Measurements from ENCODE around the gene SPARCL1.

Gene SPARCL1

DNA sequence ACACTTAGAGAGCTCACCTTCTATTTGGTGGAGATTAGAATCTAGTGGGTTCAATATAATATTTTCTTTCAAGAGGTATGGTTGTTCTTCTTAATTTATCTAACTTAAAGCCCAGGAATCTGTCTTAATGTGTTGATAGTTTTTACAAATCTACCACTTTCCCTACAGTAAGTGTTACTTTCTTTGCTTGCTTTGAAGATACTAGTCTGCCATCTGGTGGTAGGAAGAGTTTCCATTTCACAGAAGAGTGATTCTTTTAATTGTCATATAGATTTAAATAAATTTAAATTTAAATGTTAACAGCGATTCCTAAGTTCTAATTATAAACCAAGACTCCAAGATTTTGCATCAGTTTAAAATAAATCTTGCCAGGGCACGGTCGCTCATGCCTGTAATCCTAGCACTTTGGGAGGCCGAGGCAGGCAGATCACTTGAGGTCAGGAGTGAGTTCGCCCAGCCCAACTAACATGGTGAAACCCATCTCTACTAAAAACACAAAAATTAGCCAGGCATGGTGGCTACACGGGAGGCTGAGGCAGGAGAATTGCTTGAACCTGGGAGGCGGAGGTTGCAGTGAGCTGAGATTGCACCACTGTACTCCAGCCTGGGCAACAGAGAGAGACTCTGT, 63.3 kb downstream of the SPARCL1 start:
- Histone ChIP-seq H3K27me3 (ENCODE audit: insufficient read depth, poor library complexity, severe bottlenecking) (no peaks in the 10 kb centered on the region), H3K4me3 (replicated peaks; ENCODE audit: insufficient read depth, low read length) (no peak overlapping the region), H3K27ac (replicated peaks) (no peak overlapping the region)
- peak in 1 of 2 experiments; percentile 23 for DNase-seq (ENCODE audit: low read depth in 1 of 2, low spot score in 1 of 2)
- no peak for TF ChIP-seq POLR2AphosphoS5 (IDR thresholded peaks at IDR 0.05; ENCODE audit: low read depth)
- no peak for TF ChIP-seq SPI1 (IDR thresholded peaks at IDR 0.05; ENCODE audit: borderline replicate concordance, low read depth)
- TF ChIP-seq, protein P1, sequence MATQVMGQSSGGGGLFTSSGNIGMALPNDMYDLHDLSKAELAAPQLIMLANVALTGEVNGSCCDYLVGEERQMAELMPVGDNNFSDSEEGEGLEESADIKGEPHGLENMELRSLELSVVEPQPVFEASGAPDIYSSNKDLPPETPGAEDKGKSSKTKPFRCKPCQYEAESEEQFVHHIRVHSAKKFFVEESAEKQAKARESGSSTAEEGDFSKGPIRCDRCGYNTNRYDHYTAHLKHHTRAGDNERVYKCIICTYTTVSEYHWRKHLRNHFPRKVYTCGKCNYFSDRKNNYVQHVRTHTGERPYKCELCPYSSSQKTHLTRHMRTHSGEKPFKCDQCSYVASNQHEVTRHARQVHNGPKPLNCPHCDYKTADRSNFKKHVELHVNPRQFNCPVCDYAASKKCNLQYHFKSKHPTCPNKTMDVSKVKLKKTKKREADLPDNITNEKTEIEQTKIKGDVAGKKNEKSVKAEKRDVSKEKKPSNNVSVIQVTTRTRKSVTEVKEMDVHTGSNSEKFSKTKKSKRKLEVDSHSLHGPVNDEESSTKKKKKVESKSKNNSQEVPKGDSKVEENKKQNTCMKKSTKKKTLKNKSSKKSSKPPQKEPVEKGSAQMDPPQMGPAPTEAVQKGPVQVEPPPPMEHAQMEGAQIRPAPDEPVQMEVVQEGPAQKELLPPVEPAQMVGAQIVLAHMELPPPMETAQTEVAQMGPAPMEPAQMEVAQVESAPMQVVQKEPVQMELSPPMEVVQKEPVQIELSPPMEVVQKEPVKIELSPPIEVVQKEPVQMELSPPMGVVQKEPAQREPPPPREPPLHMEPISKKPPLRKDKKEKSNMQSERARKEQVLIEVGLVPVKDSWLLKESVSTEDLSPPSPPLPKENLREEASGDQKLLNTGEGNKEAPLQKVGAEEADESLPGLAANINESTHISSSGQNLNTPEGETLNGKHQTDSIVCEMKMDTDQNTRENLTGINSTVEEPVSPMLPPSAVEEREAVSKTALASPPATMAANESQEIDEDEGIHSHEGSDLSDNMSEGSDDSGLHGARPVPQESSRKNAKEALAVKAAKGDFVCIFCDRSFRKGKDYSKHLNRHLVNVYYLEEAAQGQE (IDR thresholded peaks at IDR 0.05; ENCODE audit: insufficient replicate concordance, low read depth) = no peak
- TF ChIP-seq GABPA (IDR thresholded peaks at IDR 0.05; ENCODE audit: low read depth) = no peak
- TF ChIP-seq, protein P2, sequence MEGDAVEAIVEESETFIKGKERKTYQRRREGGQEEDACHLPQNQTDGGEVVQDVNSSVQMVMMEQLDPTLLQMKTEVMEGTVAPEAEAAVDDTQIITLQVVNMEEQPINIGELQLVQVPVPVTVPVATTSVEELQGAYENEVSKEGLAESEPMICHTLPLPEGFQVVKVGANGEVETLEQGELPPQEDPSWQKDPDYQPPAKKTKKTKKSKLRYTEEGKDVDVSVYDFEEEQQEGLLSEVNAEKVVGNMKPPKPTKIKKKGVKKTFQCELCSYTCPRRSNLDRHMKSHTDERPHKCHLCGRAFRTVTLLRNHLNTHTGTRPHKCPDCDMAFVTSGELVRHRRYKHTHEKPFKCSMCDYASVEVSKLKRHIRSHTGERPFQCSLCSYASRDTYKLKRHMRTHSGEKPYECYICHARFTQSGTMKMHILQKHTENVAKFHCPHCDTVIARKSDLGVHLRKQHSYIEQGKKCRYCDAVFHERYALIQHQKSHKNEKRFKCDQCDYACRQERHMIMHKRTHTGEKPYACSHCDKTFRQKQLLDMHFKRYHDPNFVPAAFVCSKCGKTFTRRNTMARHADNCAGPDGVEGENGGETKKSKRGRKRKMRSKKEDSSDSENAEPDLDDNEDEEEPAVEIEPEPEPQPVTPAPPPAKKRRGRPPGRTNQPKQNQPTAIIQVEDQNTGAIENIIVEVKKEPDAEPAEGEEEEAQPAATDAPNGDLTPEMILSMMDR (IDR thresholded peaks at IDR 0.05; ENCODE audit: insufficient read depth, low read length) = peak; percentile 2

DNA sequence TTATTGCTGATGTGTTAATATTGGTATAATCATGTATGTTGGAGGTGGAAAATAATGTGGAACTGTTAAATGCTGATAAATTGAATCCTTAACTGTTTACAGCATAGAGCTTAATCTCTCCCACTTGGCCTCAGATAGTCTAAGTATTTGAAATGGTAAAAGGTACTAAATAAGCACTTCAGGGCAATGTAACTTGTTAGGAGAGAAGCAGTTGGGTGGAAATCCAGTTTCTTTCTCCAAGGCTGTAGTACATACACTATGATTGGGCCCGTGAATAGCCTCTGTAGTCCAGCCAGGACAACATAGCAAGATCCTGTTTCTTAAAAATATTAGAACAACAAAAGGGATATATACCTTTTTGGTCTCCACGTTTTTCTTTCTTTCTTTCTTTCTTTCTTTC, 67.1 kb downstream of the SPARCL1 start:
- H3K27me3 ChIP-seq (ENCODE audit: insufficient read depth, poor library complexity, severe bottlenecking) = no peaks in the 10 kb centered on the region
- no peak overlapping the region for H3K27ac ChIP-seq (replicated peaks)
- no peak for TF ChIP-seq POLR2AphosphoS5 (IDR thresholded peaks at IDR 0.05; ENCODE audit: low read depth)
- TF ChIP-seq, protein P1 (IDR thresholded peaks at IDR 0.05; ENCODE audit: insufficient replicate concordance, low read depth) = no peak
- no peak overlapping the region for H3K4me3 ChIP-seq (replicated peaks; ENCODE audit: insufficient read depth, low read length)
- no peak for DNase-seq (ENCODE audit: low read depth in 1 of 2, low spot score in 1 of 2)

DNA sequence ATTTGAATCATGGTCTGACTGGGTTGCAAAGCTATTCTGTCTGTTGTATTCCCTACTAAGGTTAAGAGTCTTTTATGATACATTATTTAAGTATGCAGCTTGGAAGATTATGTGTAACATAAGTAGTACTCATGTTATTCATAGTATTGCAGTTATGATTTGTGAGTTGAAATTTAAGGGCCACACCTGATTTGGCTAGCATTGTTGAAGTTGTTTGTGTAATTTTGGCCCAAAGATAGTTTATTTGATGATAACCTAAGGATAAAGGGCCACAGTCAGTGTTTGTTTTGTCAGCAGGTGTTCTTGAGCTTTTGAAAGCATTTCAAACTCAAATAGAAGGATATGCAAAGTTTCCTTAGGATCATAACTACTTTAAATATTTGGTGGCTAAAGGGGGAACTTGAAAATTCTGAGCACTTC, 67.9 kb downstream of the SPARCL1 start:
- H3K4me3 ChIP-seq (replicated peaks; ENCODE audit: insufficient read depth, low read length) = no peak overlapping the region
- no peak overlapping the region for H3K27ac ChIP-seq (replicated peaks)
- TF ChIP-seq SPI1 (IDR thresholded peaks at IDR 0.05; ENCODE audit: borderline replicate concordance, low read depth) (no peak), GABPA (IDR thresholded peaks at IDR 0.05; ENCODE audit: low read depth) (no peak), POLR2AphosphoS5 (IDR thresholded peaks at IDR 0.05; ENCODE audit: low read depth) (no peak)
- TF ChIP-seq, protein P2 (IDR thresholded peaks at IDR 0.05; ENCODE audit: insufficient read depth, low read length) = no peak
- TF ChIP-seq, protein P1 (IDR thresholded peaks at IDR 0.05; ENCODE audit: insufficient replicate concordance, low read depth) = no peak
- no peak for DNase-seq (ENCODE audit: low read depth in 1 of 2, low spot score in 1 of 2)
- H3K27me3 ChIP-seq (ENCODE audit: insufficient read depth, poor library complexity, severe bottlenecking) = no peaks in the 10 kb centered on the region

All from HL-60 (cell line).